GM23248 (cell line): ENCODE results near the gene HSPG2.

Experiments
- EZH2 ChIP-seq: fragments of 200-600 bp; sonication (generic); IDR thresholded peaks from 2 replicates; pipeline ENCODE4 v1.6.1; 2018; ENCODE audit warnings: antibody characterized with exemption, mild to moderate bottlenecking; ENCODE audit not compliant: insufficient read depth, poor library complexity, severe bottlenecking
- EZH2phosphoT487 ChIP-seq: fragments of 200-600 bp; sonication (generic); IDR thresholded peaks from 2 replicates; pipeline ENCODE4 v1.6.1; 2018; ENCODE audit warnings: antibody characterized with exemption, moderate library complexity, mild to moderate bottlenecking, low read depth; ENCODE audit not compliant: insufficient read depth

DNA sequence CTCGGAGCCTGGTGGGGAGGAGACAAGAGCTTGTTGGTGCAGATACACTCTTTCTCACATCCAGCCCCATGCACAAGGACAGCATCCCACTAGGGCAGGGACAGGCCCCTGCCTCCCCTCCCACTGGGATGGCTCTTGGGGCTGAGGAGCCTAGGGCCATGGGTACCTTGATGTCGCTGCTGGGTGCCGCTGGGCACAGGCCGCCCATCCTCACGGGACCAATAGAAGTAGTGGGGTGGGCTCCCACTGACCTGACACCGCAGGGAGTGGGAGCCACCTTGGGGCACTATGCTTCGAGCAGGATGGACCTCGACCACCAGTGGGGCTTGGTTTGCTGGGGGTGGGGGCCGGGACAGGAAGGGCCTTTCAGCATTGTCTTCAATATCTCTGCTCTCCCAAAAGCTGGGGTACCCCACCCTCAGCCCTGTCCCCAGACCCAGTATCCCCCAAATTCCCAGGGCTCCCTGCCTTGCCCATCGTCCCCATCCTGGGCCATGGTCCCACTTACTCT, 77.4 kb downstream of the HSPG2 start:
- TF ChIP-seq EZH2, result no peak
- TF ChIP-seq EZH2phosphoT487, result no peak
